Measurements from ENCODE around the gene PDZK1IP1. TPM values are rescaled to one million over a fixed set of nuclear protein-coding genes. Genes with fewer than 3 reads are reported as not detected.
"Not testable (repeated sequence)": the region's sequence is repeated elsewhere in the genome, so short reads cannot be mapped to it uniquely, and the experiment has no call there.

PDZK1IP1 gene
- total RNA-seq, 3 donors from 2014 or later (not counting 1 experiment from before 2014, with no cell fraction given): 0.54 TPM; not detected in 2

DNA sequence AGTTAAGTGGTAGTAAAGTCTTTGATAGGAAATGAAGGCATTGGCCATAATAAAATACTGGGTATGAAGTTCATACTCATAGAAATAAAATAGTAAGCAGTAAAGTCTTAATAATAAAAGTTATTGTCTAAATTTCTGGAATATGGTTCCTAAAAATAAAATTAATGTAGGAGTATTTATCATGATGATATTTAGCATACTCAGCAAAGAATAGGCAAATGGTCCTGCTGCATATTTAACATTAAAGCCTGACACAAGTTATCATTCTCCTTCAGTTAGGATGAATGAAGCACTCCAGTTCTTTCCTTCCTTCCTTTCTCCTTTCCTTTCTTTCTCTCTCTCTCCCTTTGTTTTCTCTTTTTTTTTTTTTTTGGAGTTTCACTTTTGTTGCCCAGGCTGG, 25.3 kb downstream of the PDZK1IP1 start:
- Histone ChIP-seq H3K27me3 (ENCODE audit: control insufficient read depth, insufficient read depth, low read length) (no peaks in the 10 kb centered on the region), H3K4me1 (ENCODE audit: control insufficient read depth, insufficient read depth, low read length) (no peaks in the 10 kb centered on the region), H3K36me3 (ENCODE audit: control insufficient read depth, insufficient read depth, low read length) (no peaks in the 10 kb centered on the region), H3K9me3 (ENCODE audit: control insufficient read depth, insufficient read depth, low read length) (no peaks in the 10 kb centered on the region), H3K27ac (ENCODE audit: low read length) (no peak overlapping the region), H3K4me3 (ENCODE audit: low read length) (no peak overlapping the region)
- no peak overlapping the region for H3K4me3 Mint-ChIP-seq
- H3K27ac Mint-ChIP-seq: no peak overlapping the region
- intact Hi-C loops (cut with micrococcal nuclease): no loop called here
- ATAC-seq: no peak
- no peaks in the 10 kb centered on the region for H3K9me3 Mint-ChIP-seq
- TF ChIP-seq CTCF (IDR thresholded peaks at IDR 0.05): no peak
- no peak for DNase-seq
- H3K27me3 Mint-ChIP-seq (ENCODE audit: low read depth in 2 of 2): peaks cover 24 to 31% of the 10 kb centered on the region in 2 donors
- no peaks in the 10 kb centered on the region for H3K36me3 Mint-ChIP-seq
- H3K4me1 Mint-ChIP-seq: no peaks in the 10 kb centered on the region

DNA sequence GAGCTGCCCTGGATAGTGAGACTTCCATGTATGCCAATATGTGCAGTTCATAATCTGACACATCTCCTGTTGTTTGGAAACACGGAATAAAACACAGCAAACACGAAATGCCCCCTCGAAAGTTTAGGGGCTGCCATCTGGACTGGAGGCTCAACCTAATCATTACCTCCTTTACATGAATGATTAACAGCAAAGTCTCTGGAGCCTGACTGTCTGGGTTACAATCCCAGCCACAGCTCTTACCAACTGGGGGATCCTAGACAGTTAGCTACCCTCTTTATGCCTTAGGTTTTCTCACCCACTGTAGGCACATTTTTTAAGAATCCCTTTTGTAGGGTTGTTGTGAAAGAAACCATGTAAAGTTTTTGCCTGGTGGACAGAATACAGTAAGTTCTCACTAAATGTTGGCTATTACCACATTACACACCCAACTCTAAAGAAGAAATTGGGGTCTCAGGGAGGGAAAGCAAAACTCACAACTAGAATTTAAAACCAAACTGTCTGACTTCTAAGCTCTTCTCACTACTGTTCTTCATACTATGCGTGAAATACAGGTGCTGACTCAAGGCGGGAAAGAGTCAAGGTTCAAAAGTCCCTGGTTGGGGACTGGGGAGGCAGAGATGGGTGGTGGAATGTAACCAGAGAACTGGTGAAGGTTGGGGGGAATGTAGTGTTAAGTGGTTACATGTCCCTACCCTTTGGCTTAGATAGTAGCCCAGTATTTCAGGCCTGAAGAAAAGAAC, 28.4 kb downstream of the PDZK1IP1 start:
- H3K36me3 ChIP-seq (ENCODE audit: control insufficient read depth, insufficient read depth, low read length): no peaks in the 10 kb centered on the region
- no peak for ATAC-seq
- no peak for DNase-seq
- no peaks in the 10 kb centered on the region for H3K4me1 ChIP-seq (ENCODE audit: control insufficient read depth, insufficient read depth, low read length)
- Mint-ChIP-seq H3K4me3 (no peak overlapping the region), H3K36me3 (no peaks in the 10 kb centered on the region), H3K27ac (no peak overlapping the region), H3K4me1 (no peaks in the 10 kb centered on the region), H3K27me3 (ENCODE audit: low read depth in 2 of 2) (peaks cover 10 to 13% of the 10 kb centered on the region in 2 donors), H3K9me3 (no peaks in the 10 kb centered on the region)
- H3K27me3 ChIP-seq (ENCODE audit: control insufficient read depth, insufficient read depth, low read length): no peaks in the 10 kb centered on the region
- WGBS (ENCODE audit: insufficient coverage): 71% methylated on average over 3 of the region's 5 CpGs
- intact Hi-C loops (cut with micrococcal nuclease): no loop called here
- H3K4me3 ChIP-seq (ENCODE audit: low read length): no peak overlapping the region
- no peaks in the 10 kb centered on the region for H3K9me3 ChIP-seq (ENCODE audit: control insufficient read depth, insufficient read depth, low read length)
- no peak overlapping the region for H3K27ac ChIP-seq (ENCODE audit: low read length)
- no peak for TF ChIP-seq CTCF (IDR thresholded peaks at IDR 0.05)

- intact Hi-C loops (cut with micrococcal nuclease): no loop called here
- H3K4me3 Mint-ChIP-seq: no peak overlapping the region
- no peaks in the 10 kb centered on the region for H3K9me3 Mint-ChIP-seq
- no peak for ATAC-seq
- peaks cover 13% of the 10 kb centered on the region in 2 donors for H3K27me3 Mint-ChIP-seq (ENCODE audit: low read depth in 2 of 2)
- Histone ChIP-seq H3K4me3 (ENCODE audit: low read length) (no peak overlapping the region), H3K27me3 (ENCODE audit: control insufficient read depth, insufficient read depth, low read length) (no peaks in the 10 kb centered on the region), H3K27ac (ENCODE audit: low read length) (no peak overlapping the region), H3K9me3 (ENCODE audit: control insufficient read depth, insufficient read depth, low read length) (no peaks in the 10 kb centered on the region), H3K4me1 (ENCODE audit: control insufficient read depth, insufficient read depth, low read length) (no peaks in the 10 kb centered on the region), H3K36me3 (ENCODE audit: control insufficient read depth, insufficient read depth, low read length) (no peaks in the 10 kb centered on the region)
- H3K27ac Mint-ChIP-seq: no peak overlapping the region
- no peaks in the 10 kb centered on the region for H3K4me1 Mint-ChIP-seq
- no peaks in the 10 kb centered on the region for H3K36me3 Mint-ChIP-seq
- no peak for TF ChIP-seq CTCF (IDR thresholded peaks at IDR 0.05)
- no peak for DNase-seq
Measured at GRCh38 chr1:47160716-47161115, 29.1 kb downstream of the PDZK1IP1 start.

- H3K4me1 Mint-ChIP-seq; H3K4me3 ChIP-seq (ENCODE audit: low read length); intact Hi-C loops (cut with micrococcal nuclease); H3K4me3 Mint-ChIP-seq; DNase-seq; H3K4me1 ChIP-seq (ENCODE audit: control insufficient read depth, insufficient read depth, low read length); H3K9me3 ChIP-seq (ENCODE audit: control insufficient read depth, insufficient read depth, low read length); ATAC-seq; H3K36me3 Mint-ChIP-seq; H3K9me3 Mint-ChIP-seq; H3K27ac Mint-ChIP-seq; H3K36me3 ChIP-seq (ENCODE audit: control insufficient read depth, insufficient read depth, low read length); H3K27ac ChIP-seq (ENCODE audit: low read length); H3K27me3 ChIP-seq (ENCODE audit: control insufficient read depth, insufficient read depth, low read length): not testable (repeated sequence)
- peaks cover 15 to 33% of the 10 kb centered on the region in 2 donors for H3K27me3 Mint-ChIP-seq (ENCODE audit: low read depth in 2 of 2)
- WGBS (ENCODE audit: insufficient coverage): 100% methylated on average over 1 of the region's 3 CpGs
Measured at GRCh38 chr1:47157957-47158356, 31.9 kb downstream of the PDZK1IP1 start.

- H3K27me3 Mint-ChIP-seq (ENCODE audit: low read depth in 2 of 2): peaks cover 18 to 34% of the 10 kb centered on the region in 2 donors
- H3K27me3 ChIP-seq (ENCODE audit: control insufficient read depth, insufficient read depth, low read length); H3K4me3 Mint-ChIP-seq; ATAC-seq; H3K9me3 Mint-ChIP-seq; H3K27ac Mint-ChIP-seq; H3K4me3 ChIP-seq (ENCODE audit: low read length); H3K36me3 ChIP-seq (ENCODE audit: control insufficient read depth, insufficient read depth, low read length); intact Hi-C loops (cut with micrococcal nuclease); H3K36me3 Mint-ChIP-seq; DNase-seq; H3K9me3 ChIP-seq (ENCODE audit: control insufficient read depth, insufficient read depth, low read length); H3K4me1 ChIP-seq (ENCODE audit: control insufficient read depth, insufficient read depth, low read length); H3K27ac ChIP-seq (ENCODE audit: low read length); H3K4me1 Mint-ChIP-seq: not testable (repeated sequence)
Measured at GRCh38 chr1:47156457-47156856, 33.4 kb downstream of the PDZK1IP1 start.

- H3K9me3 Mint-ChIP-seq; H3K4me1 Mint-ChIP-seq; H3K27me3 ChIP-seq (ENCODE audit: control insufficient read depth, insufficient read depth, low read length); H3K27ac Mint-ChIP-seq; ATAC-seq; DNase-seq; intact Hi-C loops (cut with micrococcal nuclease); H3K36me3 Mint-ChIP-seq; H3K4me3 Mint-ChIP-seq; H3K4me3 ChIP-seq (ENCODE audit: low read length); H3K27ac ChIP-seq (ENCODE audit: low read length); H3K36me3 ChIP-seq (ENCODE audit: control insufficient read depth, insufficient read depth, low read length); H3K9me3 ChIP-seq (ENCODE audit: control insufficient read depth, insufficient read depth, low read length); H3K4me1 ChIP-seq (ENCODE audit: control insufficient read depth, insufficient read depth, low read length): not testable (repeated sequence)
- WGBS (ENCODE audit: insufficient coverage): 74% methylated on average over 9 of the region's 9 CpGs
- H3K27me3 Mint-ChIP-seq (ENCODE audit: low read depth in 2 of 2): peaks cover 25 to 53% of the 10 kb centered on the region in 2 donors
Measured at GRCh38 chr1:47149162-47149561, 40.7 kb downstream of the PDZK1IP1 start.
